CD4-positive, alpha-beta T cell treated with Interleukin-17A for 4 hours (primary cell): ENCODE measurements around the gene FGF8.
A peak's percentile ranks its signal among the peaks of the same experiment; 100 is the strongest.

Experiments used
- DNase-seq: peaks from one replicate; pipeline ENCODE4 v3.0.0-alpha.2; 2020; ENCODE audit warnings: mixed read lengths

The FGF8 gene

GRCh38 chr10:101781984-101782810 is 6.3 kb upstream of the FGF8 start:
- DNase-seq: no peak

DNA sequence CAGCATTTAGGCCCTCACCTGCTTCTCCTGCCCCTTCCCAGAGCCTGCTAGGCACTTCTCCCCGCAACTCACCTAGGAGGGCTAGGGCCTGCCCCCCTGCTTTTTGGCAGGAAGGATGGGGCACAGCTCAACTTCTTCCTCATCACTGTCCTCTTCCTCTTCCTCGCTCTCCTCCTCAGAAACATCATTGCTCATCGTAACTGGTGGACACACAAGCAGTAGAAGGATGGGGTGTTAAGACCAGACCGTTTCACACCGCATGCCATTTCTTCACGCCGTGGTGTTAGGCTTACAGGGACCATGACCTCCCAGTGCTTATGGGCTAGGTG is 5.7 kb upstream of the FGF8 start:
- DNase-seq: no peak

GRCh38 chr10:101780818-101781654 is 5.1 kb upstream of the FGF8 start:
- peak; percentile 78 for DNase-seq

DNA sequence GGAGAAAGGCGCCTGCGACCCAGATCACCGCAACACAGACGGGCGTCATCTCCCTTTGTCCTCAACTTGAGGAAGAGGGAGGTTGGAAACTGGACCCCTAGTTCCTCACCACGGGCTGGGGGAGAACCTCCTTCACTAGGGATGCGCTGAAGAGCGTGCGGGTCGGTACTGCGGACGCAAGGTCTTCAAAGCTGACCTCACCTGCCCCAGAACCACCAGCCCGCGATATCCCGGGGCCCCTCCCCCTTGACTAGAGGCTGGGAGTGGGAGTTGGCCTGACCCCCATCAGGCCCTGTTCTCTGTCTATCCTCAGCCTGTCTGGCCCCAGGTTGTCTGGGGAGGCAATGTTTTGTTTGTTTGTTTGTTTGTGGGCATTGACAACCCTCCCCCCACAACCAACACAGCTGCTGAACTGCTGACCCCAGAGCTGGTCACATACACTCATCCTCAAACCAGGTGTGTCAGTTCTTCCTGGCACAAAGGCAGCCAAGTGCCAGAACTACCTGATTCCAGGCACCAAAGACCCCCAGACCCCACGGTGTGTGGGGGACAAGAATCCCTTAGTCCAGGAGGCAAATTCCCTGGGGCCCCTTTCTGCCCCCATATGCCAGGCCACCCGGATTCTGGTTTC is 4.4 kb upstream of the FGF8 start:
- no peak for DNase-seq

DNA sequence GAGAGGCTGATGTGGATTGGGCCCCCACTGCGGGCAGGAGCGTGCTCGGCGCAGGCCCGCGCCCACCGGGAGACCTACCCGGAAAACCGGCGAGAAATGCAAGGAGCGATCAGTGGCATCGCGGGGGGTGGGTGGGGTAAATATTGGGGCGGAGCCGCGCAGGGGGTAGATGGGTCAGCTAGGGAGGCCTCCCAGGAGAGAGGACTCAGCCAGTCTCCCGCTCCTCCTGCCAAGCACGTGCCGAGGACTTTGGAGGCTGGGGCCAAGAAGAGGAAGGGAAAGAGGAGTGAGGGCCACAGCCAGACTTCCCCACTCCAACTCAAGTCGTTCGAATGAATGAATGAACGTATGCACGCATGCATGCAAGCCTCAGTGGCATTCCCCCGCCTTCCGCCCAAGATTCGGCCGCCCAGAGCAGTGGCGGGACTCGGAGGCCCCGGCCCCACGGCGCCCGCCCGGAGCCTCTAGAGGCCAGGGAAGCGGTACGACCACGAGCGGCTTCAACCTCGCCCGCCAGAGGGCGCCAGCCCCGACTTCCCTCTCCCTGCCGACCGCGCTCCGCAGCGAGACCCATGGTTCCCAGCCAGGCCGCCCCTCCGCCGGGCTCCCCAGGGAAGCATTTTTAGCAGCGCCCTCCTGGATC is 3.8 kb upstream of the FGF8 start:
- DNase-seq: peak; percentile 92

GRCh38 chr10:101778781-101779543 is 3.0 kb upstream of the FGF8 start:
- peak; percentile 33 for DNase-seq

DNA sequence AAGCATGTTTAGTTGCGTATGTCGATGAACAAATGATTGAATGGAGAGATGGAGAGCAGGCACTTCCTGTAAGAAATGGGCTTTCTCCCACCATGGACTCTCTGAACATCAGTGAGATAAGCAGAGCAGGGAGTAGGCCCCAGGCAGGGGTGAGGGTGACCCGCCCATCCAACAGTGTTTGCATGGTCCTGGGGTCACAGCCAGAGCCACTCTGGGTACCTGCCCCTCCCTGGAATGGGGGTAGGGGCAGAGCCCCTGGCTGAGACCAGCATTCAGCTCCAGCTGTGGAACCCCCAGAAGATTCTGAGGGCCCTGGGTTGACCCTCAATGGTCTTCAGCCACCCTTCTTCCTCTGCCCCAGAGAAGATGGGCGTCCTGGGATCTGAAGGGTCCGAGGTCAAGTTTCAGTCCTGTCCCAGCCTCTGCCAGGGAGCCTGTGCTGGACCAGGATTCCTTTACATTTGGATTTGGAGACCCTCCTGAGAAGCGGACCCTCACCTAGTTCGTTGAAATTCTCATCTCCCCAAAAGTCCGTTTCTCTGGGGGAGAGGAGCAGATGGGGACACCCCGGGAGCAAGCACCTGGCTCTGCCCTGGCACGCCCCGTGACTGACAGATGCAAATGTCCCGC is 2.4 kb upstream of the FGF8 start:
- DNase-seq: no peak

DNA sequence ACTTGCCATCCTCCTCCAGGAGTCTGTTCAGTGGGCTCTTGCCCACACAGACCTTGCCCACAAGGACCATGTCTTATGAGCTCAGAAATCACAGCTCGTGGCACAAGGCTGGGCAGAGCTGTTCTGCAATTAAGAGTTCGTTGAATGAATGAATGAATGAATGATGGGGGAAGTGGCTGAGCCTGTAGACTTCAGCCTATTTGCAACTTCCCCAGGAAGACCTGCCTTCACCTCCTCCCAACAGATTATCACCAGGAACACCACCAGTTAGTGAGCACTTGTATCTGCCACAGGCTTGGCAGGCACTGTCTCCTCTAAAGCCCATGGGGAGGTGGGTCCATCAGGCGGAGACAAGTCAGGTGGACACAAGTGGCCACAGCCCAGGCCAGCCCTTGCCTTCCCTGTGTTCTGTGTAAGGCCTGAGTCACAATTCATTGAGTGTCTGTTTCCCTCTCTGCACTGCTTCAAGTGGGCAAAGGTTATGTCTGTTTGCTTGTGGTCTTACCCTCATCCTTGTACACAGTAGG is 1.8 kb upstream of the FGF8 start:
- DNase-seq: no peak

- no peak for DNase-seq
Observed at GRCh38 chr10:101776161-101776817, 375 bp upstream of the FGF8 start.

DNA sequence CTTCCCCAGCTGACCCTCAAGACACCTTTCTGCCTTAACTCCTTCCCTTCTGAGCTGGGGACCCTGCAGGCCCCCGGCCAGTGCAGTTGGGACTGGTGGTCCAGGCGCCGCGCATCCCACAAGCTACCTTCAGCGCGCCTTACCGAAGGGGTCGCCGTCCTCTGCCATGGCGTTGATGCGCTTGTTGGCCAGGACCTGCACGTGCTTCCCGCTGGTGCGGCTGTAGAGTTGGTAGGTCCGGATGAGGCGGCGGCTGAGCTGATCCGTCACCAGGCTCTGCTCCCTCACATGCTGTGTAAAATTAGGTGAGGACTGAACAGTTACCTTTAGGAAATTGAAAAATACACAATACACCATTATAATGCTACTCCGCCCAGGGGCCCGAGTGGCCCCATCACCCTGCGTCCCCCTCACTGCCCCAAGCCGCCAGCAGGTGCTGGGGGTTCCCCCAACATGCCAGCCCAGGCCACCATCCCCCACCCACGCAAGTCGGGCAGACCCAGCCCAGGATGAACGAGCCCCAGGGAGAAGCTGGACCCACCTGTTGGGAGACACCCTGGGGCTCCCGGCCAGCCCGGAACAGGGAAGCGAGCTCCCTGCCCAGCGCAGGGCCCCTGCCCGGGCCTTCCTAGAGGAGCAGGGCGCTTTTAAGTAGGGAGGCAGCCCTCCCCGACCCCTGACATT is 1.2 kb downstream of the FGF8 start:
- no peak for DNase-seq

DNA sequence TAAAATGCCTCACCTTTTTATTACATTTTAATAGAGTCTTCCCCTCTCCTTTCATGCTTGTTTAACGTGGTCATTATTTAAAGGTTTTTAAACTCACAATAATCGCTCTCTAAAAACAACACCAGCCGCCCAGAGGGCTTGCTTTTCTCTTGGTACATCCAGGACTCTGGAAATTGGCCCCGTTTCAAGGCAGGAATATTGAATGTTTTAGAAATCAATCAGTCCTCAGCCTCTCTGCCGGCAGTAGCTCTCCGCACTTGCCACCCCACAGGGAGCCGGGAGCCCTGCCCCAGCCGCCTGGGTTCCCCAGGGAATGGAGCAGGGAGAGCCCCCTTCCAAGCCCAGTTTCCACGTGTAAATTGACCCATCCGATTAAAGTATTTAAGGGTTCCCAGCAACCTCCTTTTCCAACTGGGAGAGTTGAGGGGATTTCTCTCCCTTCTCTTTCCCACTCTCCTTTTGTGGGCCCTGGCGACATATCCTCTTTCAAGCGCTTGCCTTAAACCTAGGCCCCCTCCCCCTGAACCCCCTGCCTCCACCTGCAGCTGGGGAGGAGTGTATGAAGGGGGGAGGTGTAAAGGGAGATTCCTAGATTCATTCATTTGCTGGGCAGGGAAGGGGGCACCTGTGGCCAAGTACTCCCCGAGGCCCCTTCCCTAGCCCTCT is 1.9 kb downstream of the FGF8 start:
- DNase-seq: no peak

DNA sequence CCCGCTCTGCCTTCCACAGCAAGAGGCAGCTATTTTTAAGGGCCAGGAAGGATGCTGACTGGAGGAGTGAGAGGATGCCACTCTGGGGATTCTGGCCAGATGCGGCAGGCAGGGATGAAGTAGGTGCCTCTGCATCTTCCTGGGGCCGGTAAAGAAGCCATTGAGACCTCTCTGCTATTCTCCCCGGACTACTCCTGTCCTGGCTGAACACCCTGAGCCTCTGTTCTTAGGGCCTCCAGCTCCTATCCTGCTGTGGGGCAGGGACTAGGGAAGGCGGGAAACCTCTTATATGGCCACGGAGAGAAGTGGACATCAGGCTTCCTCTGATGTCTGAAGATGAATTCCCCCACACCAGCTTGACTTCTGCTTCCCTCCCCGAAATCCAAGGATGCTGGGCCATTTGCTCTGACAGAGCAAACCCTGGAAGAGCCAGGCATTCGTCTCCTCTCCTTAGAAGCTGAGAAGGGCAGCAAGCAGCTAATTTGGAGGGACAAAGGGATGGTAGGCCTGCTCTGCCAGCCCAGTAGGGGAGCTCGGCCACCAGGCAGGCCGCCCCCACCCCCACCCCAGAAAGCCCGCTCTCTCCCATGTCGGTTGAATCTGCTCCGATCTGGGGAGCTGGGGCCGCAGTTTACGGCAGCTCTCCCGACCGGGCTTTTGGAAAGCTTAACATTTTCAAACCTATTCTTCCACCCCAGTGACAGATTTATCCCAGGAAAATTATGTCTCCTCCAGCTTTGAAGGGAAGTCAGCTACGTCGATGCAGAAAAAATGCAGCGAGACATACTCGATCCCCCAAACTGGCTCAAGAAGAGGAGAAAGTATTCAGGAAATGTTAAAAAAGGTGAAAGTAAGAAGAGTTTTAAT is 2.8 kb downstream of the FGF8 start:
- DNase-seq: no peak

DNA sequence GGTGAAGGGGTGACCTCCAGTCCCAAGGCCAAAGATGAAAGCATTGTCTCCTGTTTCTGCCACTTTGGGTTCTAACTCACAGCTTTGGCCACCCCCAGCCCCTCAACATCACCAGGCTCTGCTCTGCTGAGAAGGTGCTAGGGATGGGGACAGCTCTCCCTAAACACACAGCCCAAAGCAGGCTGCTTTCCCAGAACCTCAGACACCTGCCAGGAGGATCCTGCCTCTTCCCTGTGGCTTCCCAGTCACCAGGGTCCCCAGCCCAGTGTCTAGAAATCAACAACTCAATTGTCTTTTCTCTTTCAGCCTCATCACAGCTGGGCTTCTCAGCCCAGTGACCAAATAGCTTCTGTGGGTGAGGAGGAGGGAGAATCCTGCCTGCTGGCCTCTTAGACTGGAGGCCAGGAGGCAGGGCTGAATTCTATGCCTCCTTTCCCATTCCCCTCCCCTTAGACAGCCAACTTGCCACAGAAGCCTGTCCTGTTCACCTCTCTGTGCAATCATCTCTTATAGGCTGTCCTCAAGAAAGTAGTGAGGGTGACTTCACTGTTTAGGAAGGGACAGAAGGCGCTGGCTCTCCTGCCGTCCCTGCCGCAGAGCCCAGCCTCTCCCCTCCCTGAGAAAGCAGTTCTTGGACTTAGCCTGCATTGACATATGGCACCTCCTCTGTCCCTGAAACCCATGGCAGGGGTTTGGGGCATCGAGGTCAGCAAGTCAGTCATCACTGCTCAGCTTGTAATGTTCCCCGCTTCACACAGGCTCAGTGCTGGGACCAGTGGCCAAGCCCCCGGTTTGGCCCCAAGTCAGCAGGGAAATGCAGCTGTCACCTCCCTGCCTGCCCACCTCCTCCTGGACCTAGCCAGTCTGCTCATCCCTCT is 3.7 kb downstream of the FGF8 start:
- no peak for DNase-seq

DNA sequence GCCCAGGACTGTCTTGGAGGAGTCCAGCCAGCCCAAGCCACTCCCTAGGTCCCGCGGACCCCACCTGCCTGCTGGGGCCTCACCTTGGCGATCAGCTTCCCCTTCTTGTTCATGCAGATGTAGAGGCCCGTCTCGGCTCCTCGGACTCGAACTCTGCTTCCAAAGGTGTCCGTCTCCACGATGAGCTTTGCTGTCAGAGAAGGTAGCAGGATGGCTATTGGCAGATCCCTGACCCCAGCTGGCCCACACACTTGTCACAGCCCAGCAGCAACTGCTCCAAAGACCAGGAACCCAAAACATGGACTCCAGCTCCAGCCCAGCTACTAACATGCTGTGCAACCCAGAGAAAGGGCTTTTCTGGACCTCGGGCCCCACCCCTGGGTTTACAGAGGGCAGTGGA is 4.5 kb downstream of the FGF8 start:
- no peak for DNase-seq

GRCh38 chr10:101770331-101771215 is 5.3 kb downstream of the FGF8 start:
- DNase-seq: no peak

DNA sequence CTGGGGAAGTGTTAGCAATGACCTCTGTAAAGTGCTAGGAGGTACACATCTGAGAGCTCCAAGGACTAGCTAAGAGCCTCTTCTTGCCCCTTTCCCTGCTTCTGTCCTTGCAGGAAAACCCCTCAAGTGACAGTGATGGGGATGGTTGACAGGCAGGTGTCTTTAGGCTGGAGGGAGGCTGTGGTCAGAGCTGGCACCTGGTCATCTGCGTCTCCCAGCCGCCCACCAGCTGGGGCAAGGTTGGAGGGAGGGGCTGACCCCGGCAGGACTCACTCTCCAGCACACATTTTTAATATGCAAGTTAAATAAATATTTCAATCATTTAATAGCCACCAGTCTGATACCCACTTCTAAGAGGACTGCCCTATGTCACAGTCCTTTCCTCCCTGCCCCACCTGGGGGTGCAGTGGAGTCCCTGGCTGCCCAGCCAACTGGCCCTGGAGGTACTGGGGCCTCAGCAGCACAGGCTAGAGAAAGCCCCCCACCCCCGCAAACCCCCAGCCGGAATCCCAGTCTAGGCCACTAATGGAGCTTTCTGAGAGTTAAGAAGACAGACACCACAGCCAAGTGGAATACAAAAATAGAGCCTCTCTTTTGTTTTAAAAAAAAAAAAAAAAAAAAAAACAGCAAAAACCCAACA is 6.3 kb downstream of the FGF8 start:
- DNase-seq: no peak
